ENCODE data around the gene NUDT22.

GRCh38 chr11:64208796-64209562, 17.1 kb upstream of the NUDT22 start:
- TF ChIP-seq CTCF (IDR thresholded peaks at IDR 0.05 in 8 of 11, conservative IDR thresholded peaks at IDR 0.05 in 3 of 11), result no peak
- no peak for TF ChIP-seq POLR2A (IDR thresholded peaks at IDR 0.05)

Data from spleen (tissue), 7 donors.